ENCODE measurements around the gene AFMID. TPM values are rescaled to one million over a fixed set of nuclear protein-coding genes. Genes with fewer than 3 reads are reported as not detected.

The AFMID gene
- total and polyA plus RNA-seq, 2 of the 13 experiments (the other 11 are each of a cell fraction or from before 2014, with no cell fraction given): 249 to 270 TPM

DNA sequence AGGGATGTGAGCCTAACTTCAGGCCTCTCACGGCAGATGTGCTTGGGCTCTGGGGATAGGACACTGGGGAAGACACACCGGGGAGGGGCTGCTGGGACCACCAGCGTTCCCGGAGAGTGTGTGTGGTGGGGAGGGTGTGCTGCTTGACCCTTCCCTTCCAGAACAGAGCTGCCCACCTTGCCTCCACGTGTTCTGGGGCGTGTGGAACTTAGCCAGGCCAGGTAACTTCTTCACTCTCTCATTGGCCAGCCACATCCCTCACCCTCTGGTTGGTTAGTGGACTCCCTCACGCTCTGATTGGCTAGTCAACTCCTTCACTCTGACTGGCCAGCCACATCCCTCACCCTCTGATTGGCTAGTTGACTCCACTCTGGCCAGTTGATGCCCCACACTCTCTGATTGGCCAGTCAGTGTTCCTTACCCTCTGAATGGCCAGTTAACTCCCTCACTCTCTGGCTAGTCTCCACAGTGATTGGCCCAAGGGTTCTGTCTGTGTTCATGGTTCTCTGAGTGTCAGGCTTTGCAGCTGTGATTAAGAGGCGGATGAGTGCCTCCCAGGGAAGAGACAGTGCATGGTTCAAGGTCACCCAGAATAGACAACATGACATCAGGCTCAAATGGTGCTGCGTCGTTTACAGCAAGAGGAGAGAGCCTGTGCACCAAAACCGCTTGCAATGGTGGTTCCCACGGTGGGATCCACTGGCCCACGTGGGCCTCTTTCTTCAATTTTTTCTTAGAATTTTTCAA, 54.3 kb downstream of the AFMID start (continued):
- TF ChIP-seq, protein P1, sequence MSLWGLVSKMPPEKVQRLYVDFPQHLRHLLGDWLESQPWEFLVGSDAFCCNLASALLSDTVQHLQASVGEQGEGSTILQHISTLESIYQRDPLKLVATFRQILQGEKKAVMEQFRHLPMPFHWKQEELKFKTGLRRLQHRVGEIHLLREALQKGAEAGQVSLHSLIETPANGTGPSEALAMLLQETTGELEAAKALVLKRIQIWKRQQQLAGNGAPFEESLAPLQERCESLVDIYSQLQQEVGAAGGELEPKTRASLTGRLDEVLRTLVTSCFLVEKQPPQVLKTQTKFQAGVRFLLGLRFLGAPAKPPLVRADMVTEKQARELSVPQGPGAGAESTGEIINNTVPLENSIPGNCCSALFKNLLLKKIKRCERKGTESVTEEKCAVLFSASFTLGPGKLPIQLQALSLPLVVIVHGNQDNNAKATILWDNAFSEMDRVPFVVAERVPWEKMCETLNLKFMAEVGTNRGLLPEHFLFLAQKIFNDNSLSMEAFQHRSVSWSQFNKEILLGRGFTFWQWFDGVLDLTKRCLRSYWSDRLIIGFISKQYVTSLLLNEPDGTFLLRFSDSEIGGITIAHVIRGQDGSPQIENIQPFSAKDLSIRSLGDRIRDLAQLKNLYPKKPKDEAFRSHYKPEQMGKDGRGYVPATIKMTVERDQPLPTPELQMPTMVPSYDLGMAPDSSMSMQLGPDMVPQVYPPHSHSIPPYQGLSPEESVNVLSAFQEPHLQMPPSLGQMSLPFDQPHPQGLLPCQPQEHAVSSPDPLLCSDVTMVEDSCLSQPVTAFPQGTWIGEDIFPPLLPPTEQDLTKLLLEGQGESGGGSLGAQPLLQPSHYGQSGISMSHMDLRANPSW (CRISPR knock-in tag; IDR thresholded peaks at IDR 0.05; ENCODE audit: borderline replicate concordance): 0 out of 2 replicates have a peak, but pooled peaks have one; percentile 74
- TF ChIP-seq, protein P2, sequence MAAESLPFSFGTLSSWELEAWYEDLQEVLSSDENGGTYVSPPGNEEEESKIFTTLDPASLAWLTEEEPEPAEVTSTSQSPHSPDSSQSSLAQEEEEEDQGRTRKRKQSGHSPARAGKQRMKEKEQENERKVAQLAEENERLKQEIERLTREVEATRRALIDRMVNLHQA (CRISPR knock-in tag; IDR thresholded peaks at IDR 0.05): no peak
- TF ChIP-seq ZNF792 (CRISPR knock-in tag; IDR thresholded peaks at IDR 0.05) (peak; percentile 55; the same call in 1 of the 2 replicates), PTBP1 (IDR thresholded peaks at IDR 0.05; ENCODE audit: low read depth, low read length, poor library complexity, severe bottlenecking) (no peak), GABPA (IDR thresholded peaks at IDR 0.05; ENCODE audit: low read depth, low read length) (no peak), GABPA (CRISPR knock-in tag; IDR thresholded peaks at IDR 0.05; ENCODE audit: low read depth) (peak; percentile 39; the same call in 1 of the 2 replicates), ZNF274 (CRISPR knock-in tag; IDR thresholded peaks at IDR 0.05) (peak; percentile 84; the same call in 1 of the 2 replicates), KMT2A (CRISPR knock-in tag; IDR thresholded peaks at IDR 0.05) (peak; percentile 25; the same call in 1 of the 2 replicates), SSRP1 (CRISPR knock-in tag; IDR thresholded peaks at IDR 0.05) (0 out of 2 replicates have a peak, but pooled peaks have one; percentile 68), EEA1 (CRISPR knock-in tag; IDR thresholded peaks at IDR 0.05; ENCODE audit: borderline replicate concordance) (peak; percentile 86; the same call in 1 of the 2 replicates), TGIF2 (CRISPR knock-in tag; IDR thresholded peaks at IDR 0.05) (peak; percentile 65; the same call in 1 of the 2 replicates), KDM2A (CRISPR knock-in tag; IDR thresholded peaks at IDR 0.05; ENCODE audit: borderline replicate concordance, low read depth) (peak; percentile 60; the same call in 1 of the 2 replicates), MED1 (CRISPR knock-in tag; IDR thresholded peaks at IDR 0.05) (peak; percentile 55; the same call in 1 of the 2 replicates), RARA (CRISPR knock-in tag; IDR thresholded peaks at IDR 0.05) (peak; percentile 66), ZNF17 (CRISPR knock-in tag; IDR thresholded peaks at IDR 0.05) (no peak)
- TF ChIP-seq, protein P3, sequence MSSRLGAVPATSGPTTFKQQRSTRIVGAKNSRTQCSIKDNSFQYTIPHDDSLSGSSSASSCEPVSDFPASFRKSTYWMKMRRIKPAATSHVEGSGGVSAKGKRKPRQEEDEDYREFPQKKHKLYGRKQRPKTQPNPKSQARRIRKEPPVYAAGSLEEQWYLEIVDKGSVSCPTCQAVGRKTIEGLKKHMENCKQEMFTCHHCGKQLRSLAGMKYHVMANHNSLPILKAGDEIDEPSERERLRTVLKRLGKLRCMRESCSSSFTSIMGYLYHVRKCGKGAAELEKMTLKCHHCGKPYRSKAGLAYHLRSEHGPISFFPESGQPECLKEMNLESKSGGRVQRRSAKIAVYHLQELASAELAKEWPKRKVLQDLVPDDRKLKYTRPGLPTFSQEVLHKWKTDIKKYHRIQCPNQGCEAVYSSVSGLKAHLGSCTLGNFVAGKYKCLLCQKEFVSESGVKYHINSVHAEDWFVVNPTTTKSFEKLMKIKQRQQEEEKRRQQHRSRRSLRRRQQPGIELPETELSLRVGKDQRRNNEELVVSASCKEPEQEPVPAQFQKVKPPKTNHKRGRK (CRISPR knock-in tag; IDR thresholded peaks at IDR 0.05): no peak
- TF ChIP-seq, protein P4, sequence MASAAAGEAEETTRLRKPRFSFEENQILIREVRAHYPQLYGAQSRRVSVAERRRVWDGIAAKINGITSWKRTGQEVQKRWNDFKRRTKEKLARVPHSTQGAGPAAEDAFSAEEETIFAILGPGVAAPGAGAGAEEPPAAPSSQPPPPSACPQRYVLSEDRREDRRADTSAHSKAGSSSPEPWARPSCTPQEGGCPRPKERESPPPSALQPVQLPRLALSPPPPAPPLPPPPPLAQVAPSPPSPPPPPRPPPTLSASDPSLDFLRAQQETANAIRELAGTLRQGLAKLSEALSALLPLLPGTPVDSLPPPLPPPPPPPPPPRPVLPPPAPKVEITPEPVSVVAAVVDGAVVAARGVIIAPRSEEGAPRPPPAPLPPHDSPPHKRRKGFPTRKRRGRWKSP (CRISPR knock-in tag; IDR thresholded peaks at IDR 0.05): 0 out of 2 replicates have a peak, but pooled peaks have one; percentile 28
- TF ChIP-seq, protein P5, sequence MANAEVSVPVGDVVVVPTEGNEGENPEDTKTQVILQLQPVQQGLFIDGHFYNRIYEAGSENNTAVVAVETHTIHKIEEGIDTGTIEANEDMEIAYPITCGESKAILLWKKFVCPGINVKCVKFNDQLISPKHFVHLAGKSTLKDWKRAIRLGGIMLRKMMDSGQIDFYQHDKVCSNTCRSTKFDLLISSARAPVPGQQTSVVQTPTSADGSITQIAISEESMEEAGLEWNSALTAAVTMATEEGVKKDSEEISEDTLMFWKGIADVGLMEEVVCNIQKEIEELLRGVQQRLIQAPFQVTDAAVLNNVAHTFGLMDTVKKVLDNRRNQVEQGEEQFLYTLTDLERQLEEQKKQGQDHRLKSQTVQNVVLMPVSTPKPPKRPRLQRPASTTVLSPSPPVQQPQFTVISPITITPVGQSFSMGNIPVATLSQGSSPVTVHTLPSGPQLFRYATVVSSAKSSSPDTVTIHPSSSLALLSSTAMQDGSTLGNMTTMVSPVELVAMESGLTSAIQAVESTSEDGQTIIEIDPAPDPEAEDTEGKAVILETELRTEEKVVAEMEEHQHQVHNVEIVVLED (CRISPR knock-in tag; IDR thresholded peaks at IDR 0.05; ENCODE audit: borderline replicate concordance): peak; percentile 61
- TF ChIP-seq, protein P6, sequence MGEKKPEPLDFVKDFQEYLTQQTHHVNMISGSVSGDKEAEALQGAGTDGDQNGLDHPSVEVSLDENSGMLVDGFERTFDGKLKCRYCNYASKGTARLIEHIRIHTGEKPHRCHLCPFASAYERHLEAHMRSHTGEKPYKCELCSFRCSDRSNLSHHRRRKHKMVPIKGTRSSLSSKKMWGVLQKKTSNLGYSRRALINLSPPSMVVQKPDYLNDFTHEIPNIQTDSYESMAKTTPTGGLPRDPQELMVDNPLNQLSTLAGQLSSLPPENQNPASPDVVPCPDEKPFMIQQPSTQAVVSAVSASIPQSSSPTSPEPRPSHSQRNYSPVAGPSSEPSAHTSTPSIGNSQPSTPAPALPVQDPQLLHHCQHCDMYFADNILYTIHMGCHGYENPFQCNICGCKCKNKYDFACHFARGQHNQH (CRISPR knock-in tag; IDR thresholded peaks at IDR 0.05): peak; percentile 76; the same call in 1 of the 2 replicates

Data from HepG2 (cell line).